Measurements from ENCODE around the gene AGAP1. TPM values are rescaled to one million over a fixed set of nuclear protein-coding genes. Genes with fewer than 3 reads are reported as not detected.

AGAP1 gene
- total RNA-seq, 1 donor: 10.8 TPM

- H3K4me3 ChIP-seq (ENCODE audit: low read depth, low read length): no peak overlapping the region
- TF ChIP-seq, protein P1, sequence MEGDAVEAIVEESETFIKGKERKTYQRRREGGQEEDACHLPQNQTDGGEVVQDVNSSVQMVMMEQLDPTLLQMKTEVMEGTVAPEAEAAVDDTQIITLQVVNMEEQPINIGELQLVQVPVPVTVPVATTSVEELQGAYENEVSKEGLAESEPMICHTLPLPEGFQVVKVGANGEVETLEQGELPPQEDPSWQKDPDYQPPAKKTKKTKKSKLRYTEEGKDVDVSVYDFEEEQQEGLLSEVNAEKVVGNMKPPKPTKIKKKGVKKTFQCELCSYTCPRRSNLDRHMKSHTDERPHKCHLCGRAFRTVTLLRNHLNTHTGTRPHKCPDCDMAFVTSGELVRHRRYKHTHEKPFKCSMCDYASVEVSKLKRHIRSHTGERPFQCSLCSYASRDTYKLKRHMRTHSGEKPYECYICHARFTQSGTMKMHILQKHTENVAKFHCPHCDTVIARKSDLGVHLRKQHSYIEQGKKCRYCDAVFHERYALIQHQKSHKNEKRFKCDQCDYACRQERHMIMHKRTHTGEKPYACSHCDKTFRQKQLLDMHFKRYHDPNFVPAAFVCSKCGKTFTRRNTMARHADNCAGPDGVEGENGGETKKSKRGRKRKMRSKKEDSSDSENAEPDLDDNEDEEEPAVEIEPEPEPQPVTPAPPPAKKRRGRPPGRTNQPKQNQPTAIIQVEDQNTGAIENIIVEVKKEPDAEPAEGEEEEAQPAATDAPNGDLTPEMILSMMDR (IDR thresholded peaks at IDR 0.05; ENCODE audit: insufficient read depth, low read depth, low read length): no peak
- DNase-seq (ENCODE audit: low read depth): no peak
Measured at GRCh38 chr2:235526166-235526565, 32.3 kb downstream of the AGAP1 start.

- H3K4me3 ChIP-seq (ENCODE audit: low read depth, low read length): no peak overlapping the region
- no peak for DNase-seq (ENCODE audit: low read depth)
- TF ChIP-seq, protein P1 (IDR thresholded peaks at IDR 0.05; ENCODE audit: insufficient read depth, low read depth, low read length): no peak
Measured at GRCh38 chr2:235527806-235528469, 34.1 kb downstream of the AGAP1 start.

DNA sequence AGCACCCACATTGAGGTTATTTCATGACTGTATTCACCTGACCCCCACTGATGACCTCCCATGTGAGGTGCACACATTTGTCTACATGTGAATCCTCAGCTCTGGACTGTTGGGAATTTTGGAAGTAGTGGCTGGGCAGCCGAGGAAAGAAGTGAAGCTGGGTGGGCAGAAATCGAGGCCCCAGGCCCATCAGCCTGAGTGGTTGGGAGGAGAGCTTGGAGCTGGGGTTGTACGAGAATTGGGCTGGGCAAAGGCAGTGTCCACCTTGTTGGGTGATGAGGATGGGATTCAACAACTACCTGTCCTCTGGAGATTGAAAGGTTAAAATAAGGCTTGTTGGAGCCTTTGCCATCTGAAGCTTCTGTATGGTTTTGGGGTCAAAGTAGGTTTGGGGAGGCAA lies 35.8 kb downstream of the AGAP1 start:
- TF ChIP-seq, protein P1 (IDR thresholded peaks at IDR 0.05; ENCODE audit: insufficient read depth, low read depth, low read length): no peak
- no peak overlapping the region for H3K4me3 ChIP-seq (ENCODE audit: low read depth, low read length)

GRCh38 chr2:235530735-235531134 lies 36.9 kb downstream of the AGAP1 start:
- no peak overlapping the region for H3K4me3 ChIP-seq (ENCODE audit: low read depth, low read length)
- TF ChIP-seq, protein P1 (IDR thresholded peaks at IDR 0.05; ENCODE audit: insufficient read depth, low read depth, low read length): no peak
- no peak for DNase-seq (ENCODE audit: low read depth)

More for the DNA sequence above, 35.8 kb downstream of the AGAP1 start:
- no peak for DNase-seq (ENCODE audit: low read depth)

GRCh38 chr2:235532307-235532706 lies 38.5 kb downstream of the AGAP1 start:
- TF ChIP-seq, protein P1 (IDR thresholded peaks at IDR 0.05; ENCODE audit: insufficient read depth, low read depth, low read length): no peak
- DNase-seq (ENCODE audit: low read depth): no peak
- no peak overlapping the region for H3K4me3 ChIP-seq (ENCODE audit: low read depth, low read length)

GRCh38 chr2:235533198-235533597 lies 39.4 kb downstream of the AGAP1 start:
- DNase-seq (ENCODE audit: low read depth): peak; percentile 5
- no peak overlapping the region for H3K4me3 ChIP-seq (ENCODE audit: low read depth, low read length)
- TF ChIP-seq, protein P1 (IDR thresholded peaks at IDR 0.05; ENCODE audit: insufficient read depth, low read depth, low read length): no peak

All from fibroblast of villous mesenchyme (primary cell).